PC-3 (cell line): Measurements from ENCODE around the gene SLC4A5.

Experiments
- EZH2phosphoT487 ChIP-seq: fragments of 300-600 bp; sonication (generic); IDR thresholded peaks from 2 replicates; pipeline ENCODE4 v1.6.1; 2018; ENCODE audit warnings: mild to moderate bottlenecking, antibody characterized with exemption, low read length, borderline replicate concordance
- TF ChIP-seq, protein P1 (sequence below): fragments of 300-600 bp; sonication (generic); conservative IDR thresholded peaks from 2 replicates; pipeline ENCODE4 v1.5.1; 2017; ENCODE audit warnings: antibody characterized with exemption, low read depth, mild to moderate bottlenecking, low read length

DNA sequence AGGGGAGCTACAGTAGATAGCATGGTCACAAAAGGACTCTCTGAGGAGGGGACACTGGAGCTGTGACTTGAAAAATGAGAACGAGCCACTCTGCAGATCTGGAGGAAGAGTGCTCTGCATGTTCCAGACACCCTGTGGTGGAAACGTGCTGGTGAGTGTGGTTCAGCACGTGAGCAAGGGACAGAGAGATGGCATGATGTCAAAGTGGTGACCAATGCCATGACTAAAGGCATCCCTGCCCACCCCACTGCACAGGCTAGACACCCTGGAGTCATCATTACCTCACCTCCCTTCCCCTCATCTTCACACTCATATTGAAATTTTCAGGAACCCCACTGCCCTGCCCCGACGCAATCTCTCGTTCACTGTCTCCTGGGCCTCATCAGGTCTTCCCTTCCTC is 56.5 kb downstream of the SLC4A5 start:
- TF ChIP-seq, protein P1, sequence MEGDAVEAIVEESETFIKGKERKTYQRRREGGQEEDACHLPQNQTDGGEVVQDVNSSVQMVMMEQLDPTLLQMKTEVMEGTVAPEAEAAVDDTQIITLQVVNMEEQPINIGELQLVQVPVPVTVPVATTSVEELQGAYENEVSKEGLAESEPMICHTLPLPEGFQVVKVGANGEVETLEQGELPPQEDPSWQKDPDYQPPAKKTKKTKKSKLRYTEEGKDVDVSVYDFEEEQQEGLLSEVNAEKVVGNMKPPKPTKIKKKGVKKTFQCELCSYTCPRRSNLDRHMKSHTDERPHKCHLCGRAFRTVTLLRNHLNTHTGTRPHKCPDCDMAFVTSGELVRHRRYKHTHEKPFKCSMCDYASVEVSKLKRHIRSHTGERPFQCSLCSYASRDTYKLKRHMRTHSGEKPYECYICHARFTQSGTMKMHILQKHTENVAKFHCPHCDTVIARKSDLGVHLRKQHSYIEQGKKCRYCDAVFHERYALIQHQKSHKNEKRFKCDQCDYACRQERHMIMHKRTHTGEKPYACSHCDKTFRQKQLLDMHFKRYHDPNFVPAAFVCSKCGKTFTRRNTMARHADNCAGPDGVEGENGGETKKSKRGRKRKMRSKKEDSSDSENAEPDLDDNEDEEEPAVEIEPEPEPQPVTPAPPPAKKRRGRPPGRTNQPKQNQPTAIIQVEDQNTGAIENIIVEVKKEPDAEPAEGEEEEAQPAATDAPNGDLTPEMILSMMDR = no peak
- TF ChIP-seq EZH2phosphoT487 = no peak
